ENCODE results near the gene IL10.
"Not testable (repeated sequence)": the region's sequence is repeated elsewhere in the genome, so short reads cannot be mapped to it uniquely, and the experiment has no call there.

The IL10 gene

DNA sequence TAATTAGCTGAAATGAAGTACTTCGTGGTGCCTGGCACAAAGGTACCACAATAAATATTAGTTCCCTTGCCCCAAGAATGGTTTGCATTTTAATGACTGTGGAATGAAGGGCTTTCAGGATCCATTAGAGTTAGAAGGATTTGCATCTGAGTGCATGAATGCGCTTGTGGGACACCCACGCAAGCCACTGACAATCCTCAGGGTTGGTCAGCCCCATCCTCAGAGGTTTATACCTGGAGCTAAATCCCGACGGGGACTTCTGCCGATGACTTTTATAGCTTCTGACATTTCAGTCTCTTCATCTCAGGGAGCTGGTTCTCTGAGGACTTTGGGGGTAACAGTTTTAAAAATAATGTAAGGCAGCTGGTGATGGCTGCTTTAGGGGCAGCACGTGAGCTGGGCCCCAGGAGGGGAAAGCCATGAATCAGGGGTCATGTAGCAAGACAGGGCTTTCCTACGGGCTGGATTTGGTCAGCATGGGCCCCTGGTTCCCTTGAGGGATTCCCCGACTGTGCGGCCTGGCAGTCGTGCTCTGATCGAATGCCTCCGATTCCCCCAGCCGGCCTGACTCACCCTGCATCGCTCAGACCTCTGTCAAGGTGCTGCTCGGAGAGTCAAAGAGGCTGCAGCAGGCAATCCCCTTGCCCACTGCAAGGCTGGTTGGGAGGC is 20.8 kb upstream of the IL10 start:
- no peak for DNase-seq

DNA sequence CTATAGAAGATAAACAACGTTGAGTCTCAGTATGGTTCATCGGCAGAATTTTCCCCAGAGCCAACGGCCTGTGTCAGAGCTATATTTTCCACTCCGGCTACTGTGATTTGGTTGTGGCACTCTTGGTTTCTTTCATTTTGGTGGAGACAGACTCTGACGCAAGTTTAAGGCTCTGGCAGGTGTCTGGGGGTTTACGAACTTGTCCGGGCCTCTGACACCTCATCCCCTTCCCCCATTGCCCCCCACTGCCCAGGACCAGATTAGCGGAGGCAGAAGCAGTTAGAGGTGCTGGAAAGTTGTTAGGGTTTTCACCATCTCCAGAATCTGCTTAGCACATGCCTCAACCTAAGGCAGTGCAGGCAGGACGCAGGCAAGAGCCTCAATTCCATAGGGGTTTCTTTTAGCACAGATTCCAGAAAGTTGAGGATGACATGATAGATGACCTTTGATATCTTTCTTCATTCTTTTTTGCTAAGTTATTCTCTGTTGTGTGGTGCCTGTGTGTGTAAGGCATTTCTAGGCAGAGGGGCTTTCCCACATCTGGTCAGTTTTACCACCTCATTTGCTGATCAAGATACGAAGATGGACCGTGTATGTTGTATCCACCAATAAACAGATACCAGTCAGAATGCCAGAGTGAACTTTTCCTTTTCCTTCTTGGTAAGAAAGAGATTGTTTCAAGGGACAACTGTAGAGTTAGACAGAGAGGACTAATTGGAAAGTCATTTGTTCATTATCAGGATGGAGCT is 18.4 kb upstream of the IL10 start:
- no peak for DNase-seq

DNA sequence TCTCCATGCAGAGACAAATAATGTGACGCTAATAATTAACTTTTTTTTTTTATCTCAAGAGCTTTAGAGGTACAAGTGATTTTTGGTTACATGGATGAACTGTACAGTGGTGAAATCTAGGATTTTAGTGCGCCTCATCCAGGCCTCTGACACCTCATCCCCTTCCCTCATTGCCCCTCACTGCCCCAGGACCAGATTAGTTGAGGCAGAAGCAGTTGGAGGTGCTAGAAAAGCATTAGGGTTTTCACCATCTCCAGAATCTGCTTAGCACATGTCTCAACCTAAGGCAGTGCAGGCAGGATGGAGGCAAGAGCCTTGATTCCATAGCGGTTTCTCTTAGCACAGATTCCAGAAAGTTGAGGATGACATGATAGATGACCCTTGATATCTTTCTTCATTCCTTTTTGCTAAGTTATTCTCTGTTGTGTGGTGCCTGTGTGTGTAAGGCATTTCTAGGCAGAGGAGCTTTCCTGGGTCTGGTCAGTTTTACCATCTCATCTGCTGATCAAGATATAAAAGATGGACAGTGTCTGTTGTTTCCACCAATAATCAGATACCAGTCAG is 16.3 kb upstream of the IL10 start:
- DNase-seq: no peak

DNA sequence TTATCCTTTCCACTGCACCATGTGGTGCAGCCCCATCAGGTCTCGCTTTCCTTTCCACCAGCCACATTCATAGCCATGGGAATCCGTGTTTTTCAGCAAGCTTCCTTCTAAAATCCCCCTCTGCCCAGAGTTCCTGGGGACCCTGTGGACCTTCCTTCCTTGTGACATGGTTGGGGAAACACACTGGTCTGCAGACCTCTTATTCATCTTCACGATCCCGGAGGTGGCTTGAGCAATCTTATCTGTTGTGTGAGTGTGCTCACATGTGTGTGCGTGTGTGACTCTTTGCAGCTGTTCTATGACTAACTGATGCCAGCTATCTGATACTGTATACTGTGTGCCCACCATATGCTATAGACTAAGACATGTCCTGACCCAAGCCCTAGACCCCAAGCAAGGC is 15.6 kb upstream of the IL10 start:
- no peak for DNase-seq

DNA sequence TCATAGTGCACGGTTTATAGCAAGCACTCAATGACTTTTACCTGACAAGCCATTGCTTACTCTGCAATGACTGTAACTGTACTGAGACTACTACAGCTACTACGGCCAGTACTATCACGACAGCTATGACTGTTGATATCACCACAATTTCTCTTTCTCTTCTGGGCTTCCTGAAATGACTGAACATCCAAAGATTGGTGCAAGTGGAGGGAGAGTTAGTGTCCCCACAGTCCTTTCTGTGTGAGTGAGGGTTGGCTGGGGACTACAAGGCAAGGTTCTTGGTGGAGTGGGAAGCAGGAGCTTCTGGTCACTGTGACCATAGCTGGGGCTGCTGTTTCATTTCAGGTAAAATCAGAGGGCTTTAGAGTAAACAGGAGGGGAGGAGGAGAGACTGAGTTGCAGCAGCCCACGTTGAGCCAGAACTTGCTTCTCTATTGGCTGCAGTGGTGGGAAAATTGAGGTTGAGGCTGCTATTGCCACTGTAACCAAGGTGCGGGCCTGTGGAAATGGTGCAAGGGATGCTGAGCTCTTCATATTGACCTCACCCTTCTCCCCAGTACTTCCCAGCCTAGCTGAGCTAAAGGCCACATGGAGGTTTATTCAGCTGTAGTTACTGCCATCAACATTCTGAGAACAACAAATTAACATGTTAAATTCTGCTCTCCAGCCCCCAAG is 14.1 kb upstream of the IL10 start:
- no peak for DNase-seq

DNA sequence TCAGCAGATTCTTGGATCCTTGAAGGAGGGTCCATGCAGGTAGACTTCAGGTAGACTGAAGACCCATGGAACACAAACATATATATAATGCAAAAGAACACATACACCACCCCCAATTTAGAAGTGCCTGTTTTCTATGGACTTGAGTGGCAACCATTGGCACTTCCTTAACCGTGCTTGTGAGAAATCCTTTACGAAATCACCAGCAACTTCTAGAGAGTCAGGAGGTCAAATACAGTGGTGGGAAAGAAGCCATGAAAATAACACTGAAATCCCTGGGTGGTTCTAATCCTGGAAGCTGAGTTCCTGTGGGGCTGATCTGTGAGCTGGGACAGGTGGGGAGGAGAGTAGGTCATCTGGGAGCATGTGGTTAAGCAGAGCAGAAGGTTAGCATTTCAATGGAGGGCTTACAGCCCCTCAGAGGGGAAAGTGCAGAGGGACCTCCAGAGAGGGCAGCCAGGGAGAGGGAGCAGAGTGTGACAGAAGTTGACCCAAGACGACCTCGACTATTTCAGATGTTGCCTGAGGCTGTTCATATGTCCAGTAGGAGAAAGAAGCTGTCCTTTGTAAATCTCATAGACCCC is 13.0 kb upstream of the IL10 start:
- DNase-seq: no peak

DNA sequence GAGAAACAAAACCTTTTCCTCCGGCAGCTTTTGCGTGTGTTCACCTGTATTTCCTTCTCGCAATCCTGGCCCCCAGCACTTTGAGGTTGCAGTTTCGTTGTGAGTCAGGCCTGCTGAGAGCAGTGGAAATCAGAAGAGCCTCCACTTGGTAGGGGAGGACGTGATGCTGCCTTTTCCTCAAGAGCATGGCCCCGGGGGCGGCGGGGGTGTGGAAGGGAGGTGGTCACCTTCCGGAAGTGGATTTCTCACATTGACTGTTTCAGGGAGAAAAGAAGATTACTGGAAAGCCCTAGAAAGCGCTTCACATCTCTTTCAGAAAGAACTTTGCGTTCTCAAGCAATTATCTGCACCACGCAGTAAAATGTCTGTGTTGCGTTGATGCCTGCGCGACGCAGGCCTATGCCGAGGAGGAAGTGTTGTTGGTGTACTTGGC is 12.2 kb upstream of the IL10 start:
- DNase-seq: no peak

DNA sequence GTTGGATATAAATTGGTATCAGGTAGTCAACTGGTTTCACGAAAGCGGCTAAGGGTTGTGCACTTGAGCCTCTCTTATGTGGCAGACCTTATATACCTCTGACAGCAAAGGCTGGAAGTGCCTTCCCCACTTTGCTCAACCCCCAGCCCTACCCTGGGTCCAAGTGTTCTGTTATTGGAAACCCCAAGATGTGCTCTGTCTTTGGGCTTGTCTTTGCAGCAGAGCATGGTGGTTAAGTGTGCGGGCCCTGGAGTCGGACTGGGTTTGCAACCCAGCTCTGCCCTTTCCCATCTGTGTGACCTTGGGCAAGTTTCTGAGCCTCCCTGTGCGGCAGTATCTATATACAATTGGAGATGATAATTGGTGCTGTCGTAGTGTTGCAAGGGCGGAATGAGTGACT is 11.2 kb upstream of the IL10 start:
- DNase-seq: no peak

DNA sequence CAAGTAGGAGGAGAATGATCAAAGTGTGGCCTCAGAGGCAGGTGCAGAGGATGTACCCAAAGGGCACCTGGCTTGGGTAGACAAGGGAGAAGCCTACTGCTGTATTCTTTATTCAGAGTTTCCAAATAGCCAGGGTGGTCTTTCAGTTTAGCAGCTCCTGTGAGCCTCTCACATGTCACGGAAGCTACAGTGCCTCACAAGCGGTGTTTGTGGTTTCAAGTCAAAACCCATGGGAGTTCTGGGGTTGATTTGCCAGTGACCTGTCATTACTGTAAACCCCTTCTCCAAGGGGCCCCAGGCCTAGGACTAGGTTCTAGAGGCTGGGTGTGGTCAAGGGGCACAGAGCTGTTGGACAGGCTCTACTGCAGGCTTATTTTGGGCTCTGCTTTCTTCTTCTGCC is 10.2 kb upstream of the IL10 start:
- DNase-seq: no peak

DNA sequence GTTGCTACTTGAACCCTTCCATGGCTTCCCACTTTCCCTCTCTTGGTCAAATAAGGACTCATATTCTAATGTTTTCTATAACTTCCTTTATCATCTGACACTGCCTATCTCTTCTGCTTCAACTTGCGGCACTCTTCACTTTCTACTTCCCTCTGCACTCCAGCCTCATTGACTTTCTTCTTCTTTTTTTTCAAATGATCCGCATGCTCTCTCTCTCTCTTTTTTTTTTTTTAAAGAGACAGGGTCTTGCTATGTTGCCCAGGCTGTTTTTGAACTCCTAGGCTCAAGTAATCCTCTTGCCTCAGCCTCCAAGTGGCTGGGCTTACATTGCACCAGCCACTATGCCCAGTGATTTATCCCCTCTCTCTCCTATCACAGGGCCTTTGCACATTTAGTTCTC is 7.3 kb upstream of the IL10 start:
- no peak for DNase-seq

DNA sequence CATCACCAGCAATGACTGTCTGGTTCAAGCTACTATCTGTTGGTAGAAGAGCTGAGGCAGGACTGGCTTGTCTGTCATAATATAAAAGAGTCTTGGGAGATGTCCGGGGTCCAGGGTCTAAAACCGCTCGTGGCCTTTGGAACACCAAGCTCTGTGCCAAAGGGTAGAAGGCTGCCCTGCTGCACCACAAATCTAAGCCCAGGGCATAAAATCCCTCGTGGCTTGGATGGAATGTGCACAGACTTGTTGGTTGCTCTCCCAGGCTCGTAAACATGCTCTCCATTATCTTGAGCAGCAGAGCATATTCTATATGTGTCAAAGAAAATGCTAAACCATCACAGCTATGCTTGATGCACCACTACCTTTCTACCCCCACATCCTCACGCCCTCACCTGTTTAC is 6.6 kb upstream of the IL10 start:
- not testable (repeated sequence) for DNase-seq

DNA sequence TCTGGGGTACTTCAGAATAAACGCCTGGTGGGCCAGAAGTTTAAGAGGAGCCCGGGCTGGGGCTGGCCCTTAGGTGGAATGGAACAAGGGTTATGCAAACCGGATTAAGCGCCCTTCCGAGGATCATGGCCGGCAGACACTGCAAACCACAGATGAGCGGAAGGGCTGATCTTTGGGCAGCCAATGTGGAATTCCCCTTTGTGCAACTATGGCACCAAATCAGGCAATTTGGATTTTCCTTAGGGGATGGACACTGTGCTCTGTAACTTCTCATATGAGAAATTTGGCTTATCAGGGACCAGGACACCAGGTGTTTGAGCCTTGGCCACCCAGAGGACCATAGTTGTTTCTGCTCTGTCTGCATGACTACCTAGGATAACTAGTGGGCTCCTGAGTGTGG is 5.7 kb upstream of the IL10 start:
- no peak for DNase-seq

DNA sequence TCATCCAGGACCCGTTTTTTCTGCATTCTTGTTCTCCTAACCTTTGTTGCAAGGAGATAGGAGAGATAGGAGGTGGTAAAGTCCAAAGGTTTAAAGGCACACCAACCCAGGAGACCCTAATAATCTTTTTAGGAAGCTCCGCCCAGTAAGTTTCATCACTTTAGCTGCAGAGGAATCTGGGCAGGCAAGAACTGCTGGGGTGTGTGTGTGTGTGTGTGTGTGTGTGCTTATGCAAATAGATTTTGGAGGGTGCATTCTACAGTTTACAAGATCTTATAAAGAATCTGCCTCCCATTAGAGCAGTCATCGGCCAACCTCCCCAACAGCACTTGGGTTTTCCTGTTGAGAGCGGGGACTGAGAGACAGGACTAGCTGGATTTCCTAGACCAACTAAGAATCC is 3.9 kb upstream of the IL10 start:
- DNase-seq: no peak

DNA sequence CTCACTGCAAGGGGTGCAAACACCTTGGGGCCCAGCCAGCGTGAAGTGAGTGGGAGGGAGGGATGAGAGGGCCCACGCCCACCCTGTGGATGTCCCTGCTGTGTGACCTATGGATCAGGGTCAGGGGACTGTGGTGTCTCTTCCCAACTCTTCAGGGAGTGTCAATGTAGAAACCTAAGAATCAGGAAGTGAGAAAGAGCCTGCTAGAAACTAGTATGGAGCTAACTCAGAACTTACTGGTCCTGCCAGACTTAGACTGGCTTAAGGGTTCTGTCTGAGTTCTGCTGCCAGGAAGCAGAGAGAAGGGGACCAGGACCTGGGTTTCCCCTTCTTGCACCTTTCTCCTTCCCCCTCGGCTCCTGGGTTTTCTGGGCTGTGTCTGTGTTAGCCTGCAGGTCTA is 1.8 kb upstream of the IL10 start:
- DNase-seq: no peak

DNA sequence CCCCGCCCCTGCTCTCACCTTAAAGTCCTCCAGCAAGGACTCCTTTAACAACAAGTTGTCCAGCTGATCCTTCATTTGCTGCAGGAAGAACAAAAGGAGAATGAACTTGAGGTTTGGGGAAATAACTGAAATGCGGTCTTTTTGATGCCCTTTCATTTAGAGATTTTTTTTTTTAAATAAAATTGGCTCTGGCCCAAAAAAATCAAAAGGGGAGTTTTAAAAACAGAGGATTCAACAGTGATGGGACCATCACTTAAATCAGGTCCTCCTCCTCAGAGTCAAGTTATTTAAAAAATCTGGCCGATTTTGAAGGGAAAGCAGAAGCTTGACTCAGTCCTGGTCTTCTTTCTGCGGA is 979 bp downstream of the IL10 start:
- no peak for DNase-seq

DNA sequence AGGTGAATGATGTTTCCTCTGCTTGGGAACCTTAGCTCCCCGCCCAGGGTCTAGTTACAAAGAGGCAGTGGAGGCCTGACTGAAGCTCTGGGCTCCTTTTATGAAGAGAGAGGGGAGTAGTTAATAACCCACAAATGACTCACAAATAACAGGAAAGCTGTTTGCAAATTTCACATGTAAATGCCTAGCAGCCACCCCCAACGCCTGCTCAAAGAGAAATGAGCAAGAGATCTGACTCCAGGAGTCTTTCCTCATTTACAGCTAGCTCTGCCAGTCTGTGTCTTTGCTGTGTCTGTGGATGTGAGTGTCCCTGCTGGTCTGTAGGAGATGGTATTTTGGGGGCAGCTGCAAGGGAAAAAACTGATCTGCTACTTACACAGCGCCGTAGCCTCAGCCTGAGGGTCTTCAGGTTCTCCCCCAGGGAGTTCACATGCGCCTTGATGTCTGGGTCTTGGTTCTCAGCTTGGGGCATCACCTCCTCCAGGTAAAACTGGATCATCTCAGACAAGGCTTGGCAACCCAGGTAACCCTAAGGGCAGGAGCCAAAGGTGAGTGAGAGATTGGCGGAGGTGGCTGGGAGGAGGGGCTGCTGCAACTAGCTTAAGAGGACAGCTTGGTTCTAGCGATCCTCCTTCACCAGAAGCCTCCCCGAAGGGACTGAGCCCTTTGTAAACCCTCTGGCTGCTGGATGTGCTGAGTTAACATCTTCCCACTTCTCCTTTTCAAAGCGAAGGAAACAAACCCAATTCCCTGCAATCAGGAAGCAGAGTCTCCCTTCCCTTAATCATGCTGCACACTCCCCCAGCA is 1.6 kb downstream of the IL10 start, which contains the start of gene IL19:
Gene IL19, plus strand, starts transcription at position 243 of the 807 bp plus-strand sequence. CDS start 65,890 bp downstream, outside the sequence.
- peak; percentile 47 for DNase-seq

DNA sequence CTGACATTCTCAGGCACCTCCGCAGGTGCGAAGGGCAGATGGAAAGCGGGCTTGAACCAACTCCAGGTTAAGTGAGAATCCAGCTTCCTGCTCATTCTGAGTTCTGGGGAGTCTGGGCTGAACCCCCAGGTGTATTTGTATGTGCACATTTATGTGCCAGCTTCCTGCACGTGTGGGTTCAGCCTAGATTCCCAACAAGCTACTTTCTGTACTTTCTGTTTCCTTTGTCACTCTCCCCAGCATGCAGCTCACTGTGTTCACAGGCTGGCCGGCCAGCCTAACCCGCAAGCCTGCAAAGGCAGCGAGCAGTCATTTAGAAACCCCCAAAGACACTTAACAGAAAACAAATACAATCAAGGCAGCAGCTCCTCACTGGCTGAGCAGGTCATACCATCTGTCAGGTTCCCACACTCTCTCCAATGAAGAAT is 3.0 kb downstream of the IL10 start:
- DNase-seq: no peak

DNA sequence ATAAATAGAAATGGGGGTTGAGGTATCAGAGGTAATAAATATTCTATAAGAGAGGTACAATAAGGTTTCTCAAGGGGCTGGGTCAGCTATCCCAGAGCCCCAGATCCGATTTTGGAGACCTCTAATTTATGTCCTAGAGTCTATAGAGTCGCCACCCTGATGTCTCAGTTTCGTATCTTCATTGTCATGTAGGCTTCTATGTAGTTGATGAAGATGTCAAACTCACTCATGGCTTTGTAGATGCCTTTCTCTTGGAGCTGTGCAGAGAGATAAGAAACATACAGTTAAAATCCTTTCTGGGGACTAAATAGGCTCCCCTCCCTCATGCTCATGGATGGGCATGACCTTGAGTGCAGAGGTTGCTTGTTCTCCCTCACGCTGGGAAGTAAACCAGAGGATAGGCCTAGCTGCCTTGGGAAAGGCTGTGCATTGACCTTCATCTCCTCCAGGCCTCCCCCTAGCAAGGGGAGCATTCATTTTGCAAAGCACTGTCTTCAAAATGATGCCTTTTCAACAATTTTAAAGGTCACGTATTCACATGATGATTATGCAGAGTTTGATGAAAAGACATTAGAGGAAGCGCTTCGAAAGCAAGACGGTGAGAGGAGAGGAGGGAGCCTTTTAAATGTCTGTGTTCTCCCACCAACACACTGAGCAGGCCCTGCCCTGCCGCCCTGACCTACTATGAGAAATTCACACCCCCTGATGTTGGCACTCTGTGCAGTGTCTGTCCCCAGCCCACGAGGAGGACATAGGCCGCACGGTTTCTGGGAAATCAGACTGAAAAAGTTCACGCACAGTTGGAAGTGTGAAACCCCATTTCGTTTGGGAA is 3.6 kb downstream of the IL10 start:
- DNase-seq: no peak

DNA sequence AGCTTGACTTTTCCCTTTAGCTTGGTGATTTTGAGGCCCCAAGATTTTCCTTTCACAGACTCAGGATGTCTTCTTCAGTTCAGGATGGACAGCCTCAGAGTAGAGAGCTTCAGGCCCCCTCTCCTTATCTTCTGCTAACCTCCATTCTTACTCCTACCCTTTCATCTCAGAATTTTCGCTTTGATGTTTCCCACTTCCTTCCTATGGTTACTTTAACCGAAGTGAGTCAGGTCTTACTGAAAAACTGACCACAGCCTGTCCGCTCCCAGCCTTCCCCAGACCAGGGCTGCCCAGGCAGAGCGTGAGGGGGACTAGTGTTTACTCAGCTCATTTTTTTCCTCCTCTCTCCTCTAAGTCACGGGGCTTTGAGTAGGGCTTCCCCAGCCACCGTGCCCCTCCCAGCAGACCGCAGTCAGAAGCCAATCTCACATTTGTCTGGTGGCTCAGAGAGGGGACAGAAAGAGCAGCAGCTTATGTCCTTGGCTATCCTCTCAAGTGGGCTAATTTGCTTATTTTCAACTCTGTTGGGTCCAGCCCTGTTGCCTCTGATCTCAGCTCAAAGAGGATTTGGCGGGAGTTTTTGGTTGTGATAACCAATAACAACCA is 5.9 kb downstream of the IL10 start:
- DNase-seq: no peak

DNA sequence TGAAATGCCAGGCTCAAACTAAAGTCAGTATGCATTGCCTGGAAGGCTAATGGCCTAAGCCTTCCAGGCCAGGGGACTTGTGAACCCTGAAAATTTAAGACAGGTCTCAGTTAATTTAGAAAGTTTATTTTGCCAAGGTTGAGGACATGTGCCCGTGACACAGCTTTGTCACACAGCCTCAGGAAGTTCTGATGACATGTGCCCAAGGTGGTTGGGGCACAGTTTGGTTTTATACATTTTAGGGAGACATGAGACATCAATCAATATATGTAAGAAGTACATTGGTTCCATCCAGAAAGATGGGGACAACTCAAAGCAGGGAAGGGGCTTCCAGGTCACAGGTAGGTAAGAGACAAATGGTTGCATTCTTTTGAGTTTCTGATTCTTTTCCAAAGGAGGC is 6.5 kb downstream of the IL10 start:
- not testable (repeated sequence) for DNase-seq

DNA sequence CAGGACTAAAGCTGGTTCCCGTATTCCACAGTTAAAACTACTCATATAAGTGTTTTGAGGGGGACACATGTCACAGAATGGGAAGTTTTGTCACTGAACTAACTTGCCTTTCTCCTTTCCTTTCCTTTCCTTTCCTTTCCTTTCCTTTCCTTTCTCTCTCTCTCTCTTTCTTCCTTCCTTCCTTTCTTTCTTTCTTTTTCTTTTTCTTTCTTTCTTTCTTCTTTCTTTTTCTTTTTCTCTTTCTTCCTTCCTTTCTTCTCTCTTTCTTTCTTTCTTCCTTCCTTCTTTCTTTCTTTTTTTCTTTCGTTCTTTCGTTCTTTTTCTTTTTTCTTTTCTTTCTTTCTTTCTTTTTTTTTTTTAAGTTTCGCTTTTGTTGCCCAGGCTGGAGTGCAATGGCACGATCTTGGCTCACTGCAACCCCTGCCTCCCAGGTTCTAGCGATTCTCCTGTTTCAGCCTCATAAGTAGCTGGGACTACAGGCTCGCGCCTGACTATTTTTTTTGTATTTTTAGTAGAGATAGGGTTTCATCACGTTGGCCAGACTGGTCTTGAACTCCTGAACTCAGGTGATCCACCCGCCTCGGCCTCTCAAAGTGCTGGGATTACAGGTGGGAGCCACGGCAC is 9.4 kb downstream of the IL10 start:
- not testable (repeated sequence) for DNase-seq
